IMR-90 (cell line): ENCODE data around the gene BCAS3. TPM values are rescaled to one million over a fixed set of nuclear protein-coding genes. Genes with fewer than 3 reads are reported as not detected.

Experiments used
- ATAC-seq: fragments of 200-7000 bp; cut with Tn5 transposase; 2 replicates; pipeline ENCODE4 v1.9.1; 2020; ENCODE audit warnings: low read depth, mild to moderate bottlenecking, moderate library complexity
- BruUV-seq: library from RNA; stranded (reverse); fragments of 400-500 nt; replicated peaks from 2 replicates; lab custom pipeline; 2021; lab: Mats Ljungman, UMichigan
- CTCF ChIA-PET: fragments of 300-600 bp; formaldehyde crosslinking; extraction: SDS; loops from one replicate; lab custom pipeline; 2021; ENCODE audit warnings: antibody characterized with exemption; lab: Yijun Ruan, JAX
- POLR2A ChIA-PET: fragments of 300-600 bp; sonication (Branson Sonifier 250); formaldehyde crosslinking; loops from one replicate; lab custom pipeline; 2022; ENCODE audit warnings: antibody characterized with exemption; ENCODE audit not compliant: unreplicated experiment; lab: Charles Lee
- DNase-seq: peaks from one replicate; pipeline ENCODE4 v3.0.0; 2013
- H2AFZ ChIP-seq: replicated peaks from 2 replicates; pipeline ENCODE3; 2013; ENCODE audit warnings: low read length, mild to moderate bottlenecking; ENCODE audit not compliant: poor library complexity
- H2AK5ac ChIP-seq: 2 replicates; pipeline ENCODE4 v1.6.1; 2013; ENCODE audit warnings: low read depth, low read length, inconsistent platforms
- H2AK9ac ChIP-seq: replicated peaks from 2 replicates; pipeline ENCODE3; 2013; ENCODE audit warnings: mild to moderate bottlenecking, low read depth, low read length, moderate library complexity; ENCODE audit not compliant: poor library complexity
- H2BK120ac ChIP-seq: 2 replicates; pipeline ENCODE4 v1.6.1; 2013; ENCODE audit warnings: low read depth, low read length, inconsistent platforms
- H2BK15ac ChIP-seq: 3 replicates; pipeline ENCODE4 v1.6.1; 2013; ENCODE audit warnings: low read depth, low read length, inconsistent platforms
- H2BK20ac ChIP-seq: 2 replicates; pipeline ENCODE4 v1.6.1; 2013; ENCODE audit warnings: low read depth, mild to moderate bottlenecking, inconsistent platforms, low read length, moderate library complexity
- H2BK5ac ChIP-seq: 2 replicates; pipeline ENCODE4 v1.6.1; 2013; ENCODE audit warnings: mild to moderate bottlenecking, low read depth, low read length, inconsistent platforms; ENCODE audit not compliant: poor library complexity, severe bottlenecking
- H3K14ac ChIP-seq: replicated peaks from 2 replicates; pipeline ENCODE4 v1.6.1; 2013; ENCODE audit warnings: low read depth, low read length, inconsistent platforms
- H3K18ac ChIP-seq: 2 replicates; pipeline ENCODE4 v1.6.1; 2013; ENCODE audit warnings: low read depth, low read length, control low read depth
- H3K23ac ChIP-seq: 2 replicates; pipeline ENCODE4 v1.6.1; 2013; ENCODE audit warnings: low read depth, low read length, inconsistent platforms
- H3K27ac ChIP-seq: 2 replicates; pipeline ENCODE4 v1.5.1; 2013; ENCODE audit warnings: mild to moderate bottlenecking, control low read depth, low read length; ENCODE audit not compliant: insufficient read depth
- H3K27me3 ChIP-seq: 2 replicates; pipeline ENCODE4 v1.6.1; 2013; ENCODE audit warnings: low read length; ENCODE audit not compliant: control insufficient read depth, insufficient read depth
- H3K36me3 ChIP-seq: 2 replicates; pipeline ENCODE4 v1.6.1; 2013; ENCODE audit warnings: low read length, mixed read lengths; ENCODE audit not compliant: control insufficient read depth, insufficient read depth
- H3K4ac ChIP-seq: 2 replicates; pipeline ENCODE4 v1.6.1; 2013; ENCODE audit warnings: low read depth, low read length, inconsistent platforms
- H3K4me1 ChIP-seq: 2 replicates; pipeline ENCODE4 v1.6.1; 2013; ENCODE audit warnings: low read length, mixed read lengths; ENCODE audit not compliant: control insufficient read depth, insufficient read depth
- H3K4me2 ChIP-seq: 2 replicates; pipeline ENCODE4 v1.6.1; 2013; ENCODE audit warnings: low read depth, mild to moderate bottlenecking, control low read depth, low read length, moderate library complexity
- H3K4me3 ChIP-seq: 2 replicates; pipeline ENCODE4 v1.5.1; 2013; ENCODE audit warnings: low read depth, mild to moderate bottlenecking, control low read depth, low read length, moderate library complexity; ENCODE audit not compliant: insufficient read depth
- H3K56ac ChIP-seq: 2 replicates; pipeline ENCODE4 v1.6.1; 2013; ENCODE audit warnings: low read length, inconsistent platforms; ENCODE audit not compliant: insufficient read depth; ENCODE audit errors: extremely low read depth
- H3K79me1 ChIP-seq, 2 experiments: 2 replicates each; pipeline ENCODE4 v1.6.1; 2013; ENCODE audit warnings: low read length in 2 of 2, inconsistent platforms in 1 of 2, low read depth in 1 of 2
- H3K9ac ChIP-seq: 2 replicates; pipeline ENCODE4 v1.6.1; 2013; ENCODE audit warnings: low read depth, low read length, control low read depth
- H3K9me1 ChIP-seq: 2 replicates; pipeline ENCODE4 v1.6.1; 2013; ENCODE audit warnings: low read length, inconsistent platforms; ENCODE audit not compliant: insufficient read depth
- H3K9me3 ChIP-seq: 2 replicates; pipeline ENCODE4 v1.6.1; 2013; ENCODE audit warnings: low read length; ENCODE audit not compliant: control insufficient read depth, insufficient read depth
- H4K20me1 ChIP-seq: 2 replicates; pipeline ENCODE4 v1.6.1; 2013; ENCODE audit warnings: low read length, inconsistent platforms; ENCODE audit not compliant: insufficient read depth
- H4K5ac ChIP-seq: 2 replicates; pipeline ENCODE4 v1.6.1; 2013; ENCODE audit warnings: mild to moderate bottlenecking, low read depth, low read length, control low read depth
- H4K8ac ChIP-seq, 2 experiments: 2 replicates each; pipeline ENCODE4 v1.6.1; 2013; ENCODE audit warnings: low read depth in 2 of 2, low read length in 2 of 2, control low read depth in 1 of 2, inconsistent platforms in 1 of 2
- H4K91ac ChIP-seq: 2 replicates; pipeline ENCODE4 v1.6.1; 2013; ENCODE audit warnings: low read depth, low read length, inconsistent platforms; ENCODE audit not compliant: insufficient read depth
- BHLHE40 ChIP-seq: fragments of 150-350 bp; IDR thresholded peaks from 2 replicates; pipeline ENCODE4 v1.6.1; 2016; ENCODE audit warnings: mild to moderate bottlenecking, low read depth, low read length
- CEBPB ChIP-seq: IDR thresholded peaks from 2 replicates; pipeline ENCODE4 v1.6.1; 2012; ENCODE audit warnings: low read depth, low read length, improper control_type of control experiment
- CHD1 ChIP-seq: IDR thresholded peaks from 2 replicates; pipeline ENCODE4 v1.6.1; 2012; ENCODE audit warnings: low read depth, low read length, improper control_type of control experiment
- FOS ChIP-seq: fragments of 150-350 bp; IDR thresholded peaks from 2 replicates; pipeline ENCODE4 v1.6.1; 2016; ENCODE audit warnings: low read depth, low read length
- MAFK ChIP-seq: IDR thresholded peaks from 2 replicates; pipeline ENCODE4 v1.6.1; 2012; ENCODE audit warnings: low read depth, low read length, improper control_type of control experiment
- MAZ ChIP-seq: IDR thresholded peaks from 2 replicates; pipeline ENCODE4 v1.6.1; 2012; ENCODE audit warnings: low read depth, mild to moderate bottlenecking, low read length, improper control_type of control experiment, moderate library complexity, borderline replicate concordance
- MXI1 ChIP-seq: IDR thresholded peaks from 2 replicates; pipeline ENCODE4 v1.6.1; 2012; ENCODE audit warnings: low read depth, mild to moderate bottlenecking, low read length, moderate library complexity, borderline replicate concordance
- NFE2L2 ChIP-seq: fragments of 150-350 bp; IDR thresholded peaks from 2 replicates; pipeline ENCODE4 v1.6.1; 2016; ENCODE audit warnings: low read depth, mild to moderate bottlenecking, low read length
- POLR2A ChIP-seq: IDR thresholded peaks from 2 replicates; pipeline ENCODE4 v1.6.1; 2012; ENCODE audit warnings: mild to moderate bottlenecking, low read depth, low read length
- RAD21 ChIP-seq: IDR thresholded peaks from 2 replicates; pipeline ENCODE4 v1.6.1; 2012; ENCODE audit warnings: low read length, improper control_type of control experiment
- RCOR1 ChIP-seq: IDR thresholded peaks from 2 replicates; pipeline ENCODE4 v1.6.1; 2012; ENCODE audit warnings: mild to moderate bottlenecking, low read length, improper control_type of control experiment; ENCODE audit not compliant: insufficient replicate concordance
- RFX5 ChIP-seq: IDR thresholded peaks from 2 replicates; pipeline ENCODE4 v1.8.0; 2012; ENCODE audit warnings: low read depth, mild to moderate bottlenecking, low read length, moderate library complexity
- SMC3 ChIP-seq: fragments of 150-350 bp; IDR thresholded peaks from 2 replicates; pipeline ENCODE4 v1.6.1; 2016; ENCODE audit warnings: low read depth, mild to moderate bottlenecking, antibody characterized with exemption, low read length, moderate library complexity
- WGBS, 2 experiments: methylation state at CpG; one replicate each; pipeline versions ENCODE4 v1.1.5 to v1.1.7; 2013; ENCODE audit warnings: missing lambda C conversion rate in 2 of 2; ENCODE audit not compliant: insufficient read length in 1 of 2; ENCODE audit errors: extremely low coverage in 2 of 2; 5-methylcytosine and 5-hydroxymethylcytosine counted together
- dilution Hi-C: fragments of 300-500 bp; cut with HindIII; formaldehyde crosslinking; loops from one replicate; pipeline ENCODE4 v1.14.3; 2018; ENCODE audit warnings: low sequenced_read_pairs; ENCODE audit not compliant: unreplicated experiment
- in situ Hi-C: fragments of 300-500 bp; cut with MboI; formaldehyde crosslinking; loops from 3 replicates; pipeline ENCODE4 v1.14.3; 2019; ENCODE audit warnings: low sequenced_read_pairs, inconsistent platforms, mixed read lengths
- intact Hi-C: fragments of 100-400 bp; cut with micrococcal nuclease; formaldehyde crosslinking; loops from 2 replicates; pipeline ENCODE4 v1.10.0; 2022
- polyA plus RNA-seq, 3 experiments: library from polyadenylated mRNA; depleted of rRNA; stranded (reverse); fragments of >200 nt; gene quantifications; 2 replicates each; pipeline ENCODE4 v1.2.3, GENCODE V29; 2012; ENCODE audit warnings: low replicate concordance in 1 of 3
- total RNA-seq: library from RNA; depleted of rRNA; stranded (reverse); fragments of >200 nt; gene quantifications from 2 replicates; pipeline ENCODE4 v1.2.3, GENCODE V29; 2012
- TF ChIP-seq, protein P1 (sequence below): conservative IDR thresholded peaks from 2 replicates; pipeline ENCODE4 v1.5.1; 2012; ENCODE audit warnings: mild to moderate bottlenecking, low read depth, low read length, improper control_type of control experiment
- TF ChIP-seq, protein P2 (sequence below): fragments of 150-350 bp; IDR thresholded peaks from 2 replicates; pipeline ENCODE4 v1.6.1; 2016; ENCODE audit warnings: low read depth, mild to moderate bottlenecking, low read length, moderate library complexity, borderline replicate concordance
- TF ChIP-seq, protein P3 (sequence below): fragments of 150-350 bp; IDR thresholded peaks from 2 replicates; pipeline ENCODE4 v1.6.1; 2017; ENCODE audit warnings: mild to moderate bottlenecking, antibody characterized with exemption, low read length, low read depth

Gene BCAS3
- total and polyA plus RNA-seq, 2 of the 4 experiments (the other 2 are of a cell fraction): 6.3 to 27.1 TPM

DNA sequence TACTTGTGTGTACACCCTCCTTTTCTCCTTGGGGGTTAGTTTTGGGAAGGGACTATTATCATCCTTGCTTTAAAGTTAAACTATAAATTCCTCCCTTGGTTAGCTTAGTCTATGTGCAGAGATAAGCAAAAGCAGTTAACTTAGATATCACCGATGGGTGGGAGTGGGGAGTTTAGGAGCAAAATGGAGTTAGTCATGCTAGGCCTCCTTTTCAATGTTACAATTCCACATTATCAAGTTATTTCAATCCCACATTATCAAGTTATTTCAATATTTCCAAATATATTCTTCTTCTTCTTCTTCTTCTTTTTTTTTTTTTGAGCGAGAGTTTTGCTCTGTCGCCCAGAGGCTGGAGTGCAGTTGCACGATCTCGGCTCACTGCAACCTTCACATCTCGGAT lies 1.7 kb upstream of the BCAS3 start:
- no CpG with 5 or more reads among the region's 6 CpGs for WGBS, 2 experiments
- no TSS peak for BruUV-seq
- Histone ChIP-seq H3K4me2 (no peak overlapping the region), H2BK120ac (no peak overlapping the region), H3K56ac (no peak overlapping the region), H2AK9ac (no peak overlapping the region), H3K9me1 (no peaks in the 10 kb centered on the region), H3K4me1 (no peaks in the 10 kb centered on the region; the same call in 1 of the 2 replicates), H3K9ac (no peak overlapping the region), H3K4me3 (no peak overlapping the region), H3K18ac (no peak overlapping the region), H2BK5ac (no peak overlapping the region), H3K27me3 (no peaks in the 10 kb centered on the region), H4K5ac (no peak overlapping the region), H2BK20ac (no peak overlapping the region), H2AK5ac (no peak overlapping the region), H3K14ac (no peak overlapping the region), H4K8ac (no peak overlapping the region), H3K36me3 (no peaks in the 10 kb centered on the region), H4K20me1 (no peaks in the 10 kb centered on the region), H3K27ac (no peak overlapping the region), H4K91ac (no peak overlapping the region), H3K4ac (no peak overlapping the region), H2BK15ac (no peak overlapping the region), H3K79me1 (peaks cover 9 to 10% of the 10 kb centered on the region in 2 experiments; a peak in 3 of 4 replicates), H3K23ac (no peak overlapping the region), H3K9me3 (no peaks in the 10 kb centered on the region), H2AFZ (no peak overlapping the region)
- in situ Hi-C loops (no loop called here), dilution Hi-C loops (no loop called here), intact Hi-C loops (loop anchor here (5.0 kb wide), 1 partner anchor 651 kb away; no protein-coding TSS in a partner anchor)
- ChIA-PET POLR2A (no interaction called here), CTCF (no interaction called here)
- DNase-seq (no peak), ATAC-seq (no peak)
- TF ChIP-seq, protein P1, sequence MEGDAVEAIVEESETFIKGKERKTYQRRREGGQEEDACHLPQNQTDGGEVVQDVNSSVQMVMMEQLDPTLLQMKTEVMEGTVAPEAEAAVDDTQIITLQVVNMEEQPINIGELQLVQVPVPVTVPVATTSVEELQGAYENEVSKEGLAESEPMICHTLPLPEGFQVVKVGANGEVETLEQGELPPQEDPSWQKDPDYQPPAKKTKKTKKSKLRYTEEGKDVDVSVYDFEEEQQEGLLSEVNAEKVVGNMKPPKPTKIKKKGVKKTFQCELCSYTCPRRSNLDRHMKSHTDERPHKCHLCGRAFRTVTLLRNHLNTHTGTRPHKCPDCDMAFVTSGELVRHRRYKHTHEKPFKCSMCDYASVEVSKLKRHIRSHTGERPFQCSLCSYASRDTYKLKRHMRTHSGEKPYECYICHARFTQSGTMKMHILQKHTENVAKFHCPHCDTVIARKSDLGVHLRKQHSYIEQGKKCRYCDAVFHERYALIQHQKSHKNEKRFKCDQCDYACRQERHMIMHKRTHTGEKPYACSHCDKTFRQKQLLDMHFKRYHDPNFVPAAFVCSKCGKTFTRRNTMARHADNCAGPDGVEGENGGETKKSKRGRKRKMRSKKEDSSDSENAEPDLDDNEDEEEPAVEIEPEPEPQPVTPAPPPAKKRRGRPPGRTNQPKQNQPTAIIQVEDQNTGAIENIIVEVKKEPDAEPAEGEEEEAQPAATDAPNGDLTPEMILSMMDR: no peak
- no peak for TF ChIP-seq CEBPB
- TF ChIP-seq, protein P2, sequence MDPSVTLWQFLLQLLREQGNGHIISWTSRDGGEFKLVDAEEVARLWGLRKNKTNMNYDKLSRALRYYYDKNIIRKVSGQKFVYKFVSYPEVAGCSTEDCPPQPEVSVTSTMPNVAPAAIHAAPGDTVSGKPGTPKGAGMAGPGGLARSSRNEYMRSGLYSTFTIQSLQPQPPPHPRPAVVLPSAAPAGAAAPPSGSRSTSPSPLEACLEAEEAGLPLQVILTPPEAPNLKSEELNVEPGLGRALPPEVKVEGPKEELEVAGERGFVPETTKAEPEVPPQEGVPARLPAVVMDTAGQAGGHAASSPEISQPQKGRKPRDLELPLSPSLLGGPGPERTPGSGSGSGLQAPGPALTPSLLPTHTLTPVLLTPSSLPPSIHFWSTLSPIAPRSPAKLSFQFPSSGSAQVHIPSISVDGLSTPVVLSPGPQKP: no peak
- no peak for TF ChIP-seq RAD21
- TF ChIP-seq MAFK: no peak
- TF ChIP-seq NFE2L2: no peak
- TF ChIP-seq, protein P3, sequence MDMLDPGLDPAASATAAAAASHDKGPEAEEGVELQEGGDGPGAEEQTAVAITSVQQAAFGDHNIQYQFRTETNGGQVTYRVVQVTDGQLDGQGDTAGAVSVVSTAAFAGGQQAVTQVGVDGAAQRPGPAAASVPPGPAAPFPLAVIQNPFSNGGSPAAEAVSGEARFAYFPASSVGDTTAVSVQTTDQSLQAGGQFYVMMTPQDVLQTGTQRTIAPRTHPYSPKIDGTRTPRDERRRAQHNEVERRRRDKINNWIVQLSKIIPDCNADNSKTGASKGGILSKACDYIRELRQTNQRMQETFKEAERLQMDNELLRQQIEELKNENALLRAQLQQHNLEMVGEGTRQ: no peak
- no peak for TF ChIP-seq BHLHE40
- TF ChIP-seq MAZ: no peak
- TF ChIP-seq SMC3: no peak
- TF ChIP-seq FOS: no peak
- TF ChIP-seq CHD1: no peak
- no peak for TF ChIP-seq RFX5
- TF ChIP-seq RCOR1: no peak
- TF ChIP-seq MXI1: no peak
- no peak for TF ChIP-seq POLR2A
